Prostate gland (tissue), 1 donor: ENCODE data around the gene ANKRD55.
"Not testable (repeated sequence)": the region's sequence is repeated elsewhere in the genome, so short reads cannot be mapped to it uniquely, and the experiment has no call there.

Experiments
- POLR2A ChIP-seq: fragments of 450-650 bp; IDR thresholded peaks from one replicate; pipeline ENCODE4 v1.6.1; 2016; ENCODE audit warnings: antibody characterized with exemption, mild to moderate bottlenecking
- POLR2AphosphoS5 ChIP-seq: sonication (generic); formaldehyde crosslinking; IDR thresholded peaks from one replicate; pipeline ENCODE4 v1.6.1; 2017; ENCODE audit warnings: antibody characterized with exemption

- TF ChIP-seq POLR2AphosphoS5, POLR2A: not testable (repeated sequence)
Measured at GRCh38 chr5:56223298-56223697, 9.8 kb downstream of the ANKRD55 start.
